CD4-positive, alpha-beta T cell treated with Interleukin-4 for 4 hours (primary cell): Measurements from ENCODE around the gene ATXN3L.

Experiments
- DNase-seq: peaks from one replicate; pipeline ENCODE4 v3.0.0-alpha.2; 2020

The ATXN3L gene

DNA sequence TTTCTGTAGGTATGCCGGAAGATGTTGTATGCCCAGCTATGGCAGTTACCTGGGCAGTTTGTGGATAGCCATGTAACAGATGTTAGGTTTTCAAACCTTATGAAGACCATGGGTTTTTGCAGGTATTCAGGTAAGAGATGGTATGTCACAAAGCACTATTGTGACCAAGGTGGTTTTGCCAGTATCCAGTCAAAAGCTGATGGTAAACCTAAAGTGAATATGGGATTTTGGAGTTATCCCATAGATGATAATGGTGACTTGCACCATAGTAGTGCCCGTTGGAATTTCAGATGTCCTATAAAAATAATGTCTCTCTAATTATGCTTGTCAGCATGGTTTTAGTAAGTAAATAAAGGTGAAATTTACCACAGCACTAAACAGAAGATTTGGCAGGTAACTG lies at the start of gene ATXN3L:
TSS of gene ATXN3L (minus strand) at position 101 of the 400 bp plus-strand sequence. CDS start 119 bp downstream, outside the sequence.
- no peak for DNase-seq

DNA sequence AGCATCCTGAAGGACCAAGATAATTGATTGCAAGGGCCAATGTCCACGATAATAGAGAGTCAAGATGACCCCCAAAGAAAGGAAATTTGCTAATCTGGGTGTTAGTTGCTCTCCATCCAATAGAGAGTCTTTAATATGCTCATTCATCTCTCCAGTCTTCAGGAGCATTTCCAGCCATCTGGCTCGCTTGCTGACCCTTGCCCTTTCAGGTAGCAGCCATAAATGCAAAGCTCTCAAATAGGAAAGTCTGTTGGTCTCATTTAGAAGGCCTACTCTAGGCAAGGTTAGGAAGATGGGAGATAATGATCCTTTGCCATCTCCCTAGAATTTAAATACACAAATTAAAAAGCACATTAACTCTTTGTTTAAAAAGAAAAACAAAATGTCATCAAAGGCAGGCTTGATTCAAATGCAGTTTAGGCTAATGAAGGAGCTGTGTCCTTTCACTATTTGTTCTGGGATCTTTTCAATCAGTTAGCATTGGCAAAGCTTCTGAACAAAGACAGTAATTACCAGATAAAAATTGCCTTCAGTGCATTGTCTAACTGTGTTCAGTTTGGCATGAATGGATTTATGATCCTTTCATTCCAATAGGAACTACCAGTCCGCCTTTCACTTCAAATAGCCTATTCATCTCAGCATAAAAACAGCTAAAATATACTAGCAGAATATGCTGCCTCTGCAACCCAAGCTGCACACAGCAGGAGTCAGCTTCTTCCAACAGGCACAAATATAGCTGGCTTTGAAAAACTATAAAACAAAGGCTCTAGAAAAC lies 49.6 kb upstream of the ATXN3L start:
- no peak for DNase-seq

GRCh38 chrX:13367950-13368349 lies 48.1 kb upstream of the ATXN3L start:
- no peak for DNase-seq

GRCh38 chrX:13366698-13367097 lies 46.8 kb upstream of the ATXN3L start:
- no peak for DNase-seq

GRCh38 chrX:13365161-13365560 lies 45.3 kb upstream of the ATXN3L start:
- no peak for DNase-seq

- no peak for DNase-seq
These were observed 44.5 kb upstream of the ATXN3L start for GRCh38 chrX:13364230-13364857.

DNA sequence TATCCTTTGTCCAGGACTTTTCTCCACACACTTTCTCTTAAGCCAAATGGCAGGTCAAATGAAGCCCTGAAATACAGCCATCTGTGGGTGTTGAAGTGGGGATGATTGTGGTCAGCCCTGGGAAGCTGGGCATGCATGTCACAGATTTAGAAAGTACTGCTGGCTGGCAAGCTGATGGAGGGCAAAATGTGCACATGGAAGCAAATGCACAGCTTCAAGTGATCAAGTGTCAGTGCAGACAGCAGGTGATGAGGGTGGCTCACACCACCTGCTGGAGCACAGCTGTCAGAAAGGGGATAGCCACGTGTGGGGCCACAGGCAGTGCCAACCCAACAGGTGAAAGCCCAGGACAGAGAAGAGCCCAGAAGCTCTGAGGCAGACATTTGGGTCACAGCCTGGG lies 40.3 kb upstream of the ATXN3L start:
- no peak for DNase-seq

- no peak for DNase-seq
These were observed 38.1 kb upstream of the ATXN3L start for GRCh38 chrX:13357925-13358324.

GRCh38 chrX:13346646-13347045 lies 26.8 kb upstream of the ATXN3L start:
- no peak for DNase-seq

DNA sequence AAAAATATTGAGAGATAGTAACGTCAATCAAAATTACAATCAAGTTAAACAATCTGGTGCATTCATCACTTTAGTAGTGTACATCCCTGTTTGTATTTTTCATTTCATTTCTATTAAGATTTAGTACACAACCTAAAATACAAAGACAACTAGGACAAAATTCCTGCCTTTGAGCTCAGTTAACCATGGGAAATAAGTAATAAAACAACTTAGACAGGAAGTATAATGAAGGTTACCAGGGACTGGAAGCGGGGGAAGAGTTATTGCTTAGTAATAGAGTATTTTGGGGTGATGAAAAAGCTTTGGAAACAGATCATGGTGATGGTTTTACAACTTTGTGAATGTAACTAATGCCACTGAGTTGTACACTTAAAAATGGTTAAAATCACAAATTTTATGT lies 25.6 kb upstream of the ATXN3L start:
- DNase-seq, result no peak

DNA sequence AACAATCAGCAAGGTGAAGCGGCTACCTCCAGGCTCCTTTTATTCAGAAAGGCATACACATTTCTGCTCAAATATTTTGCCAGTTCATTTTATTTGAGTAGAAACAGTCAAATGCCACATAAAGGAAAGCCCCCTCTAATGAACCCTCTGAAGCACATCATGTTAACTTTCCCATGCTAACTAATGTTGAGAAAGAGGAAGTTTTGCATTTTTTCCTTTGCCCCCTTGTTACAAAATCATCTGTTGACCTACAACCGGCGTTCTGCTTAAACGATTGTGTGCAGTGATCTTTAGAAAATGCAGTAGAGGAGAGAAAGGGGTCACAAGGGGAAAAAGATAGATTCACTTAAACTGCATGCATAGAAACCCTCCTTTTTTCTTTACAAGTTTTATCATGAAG lies 25.2 kb upstream of the ATXN3L start:
- DNase-seq, result no peak

GRCh38 chrX:13341491-13342101 lies 21.7 kb upstream of the ATXN3L start:
- no peak for DNase-seq

DNA sequence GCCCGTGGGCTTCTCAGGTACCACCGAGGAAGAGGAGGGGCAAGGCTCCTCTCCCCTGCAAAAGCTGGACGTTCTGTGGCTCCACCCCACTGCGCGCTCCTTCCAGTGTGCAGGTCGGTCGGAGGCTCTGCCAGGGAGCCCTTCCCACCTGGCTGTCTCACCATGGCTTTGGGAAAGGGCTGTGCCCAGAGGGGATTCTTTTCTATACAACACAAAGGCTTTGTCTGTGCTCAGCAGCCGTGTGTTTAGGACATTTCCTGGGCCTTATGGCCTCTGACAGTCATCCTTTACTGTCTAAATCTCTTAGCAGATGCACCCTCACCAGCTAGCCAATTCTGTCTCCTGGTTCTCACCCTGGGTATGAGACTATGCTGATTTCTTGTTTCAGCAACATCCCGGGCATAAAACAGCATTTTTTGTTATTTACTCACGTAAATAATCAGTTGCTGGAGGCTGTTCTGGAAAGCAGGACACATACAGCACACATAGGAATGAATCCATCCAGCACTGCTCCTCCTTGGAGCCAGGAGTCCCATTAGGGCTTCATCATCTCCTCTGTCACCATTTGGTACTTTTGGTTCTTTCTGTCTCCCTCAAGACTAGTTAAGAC lies 20.4 kb upstream of the ATXN3L start:
- DNase-seq, result no peak

DNA sequence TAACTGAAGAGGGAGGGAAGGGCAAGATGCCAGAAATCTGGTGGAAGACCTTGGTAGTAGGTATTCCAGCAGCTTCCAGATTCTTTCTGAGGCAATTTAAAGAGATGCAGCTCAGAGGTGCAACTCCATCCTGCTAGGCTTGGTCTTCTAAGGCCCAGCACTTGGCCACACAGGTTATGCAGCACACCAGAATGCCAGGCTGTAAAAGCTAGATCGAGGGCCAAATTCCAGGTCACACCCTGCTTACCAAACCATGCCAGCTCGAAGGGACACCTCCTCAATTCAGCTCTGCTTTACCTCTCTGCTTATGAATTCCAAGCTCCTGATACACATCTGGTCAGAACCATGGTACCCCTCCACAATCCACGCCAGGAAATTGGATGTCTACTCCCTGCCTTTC lies 19.8 kb upstream of the ATXN3L start:
- no peak for DNase-seq

GRCh38 chrX:13338996-13339515 lies 19.2 kb upstream of the ATXN3L start:
- no peak for DNase-seq

DNA sequence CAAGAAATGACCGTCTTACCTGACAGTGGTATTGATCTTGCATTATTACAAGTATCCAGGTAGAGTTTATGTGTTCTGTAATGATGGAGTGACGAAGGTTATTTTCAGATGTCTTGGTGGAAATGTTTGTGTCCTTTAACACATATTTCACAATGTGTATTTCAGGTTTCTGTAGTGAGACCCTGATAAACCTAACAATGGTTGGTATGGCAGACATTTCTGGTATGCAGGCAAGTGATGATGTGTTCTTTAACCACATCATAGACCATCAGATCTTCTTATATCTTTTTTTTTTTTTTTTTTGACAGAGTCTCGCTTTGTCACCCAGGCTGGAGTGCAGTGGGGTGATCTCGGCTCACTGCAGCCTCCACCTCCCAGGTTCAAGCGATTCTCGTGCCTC lies 14.6 kb upstream of the ATXN3L start:
- DNase-seq, result peak; percentile 0

DNA sequence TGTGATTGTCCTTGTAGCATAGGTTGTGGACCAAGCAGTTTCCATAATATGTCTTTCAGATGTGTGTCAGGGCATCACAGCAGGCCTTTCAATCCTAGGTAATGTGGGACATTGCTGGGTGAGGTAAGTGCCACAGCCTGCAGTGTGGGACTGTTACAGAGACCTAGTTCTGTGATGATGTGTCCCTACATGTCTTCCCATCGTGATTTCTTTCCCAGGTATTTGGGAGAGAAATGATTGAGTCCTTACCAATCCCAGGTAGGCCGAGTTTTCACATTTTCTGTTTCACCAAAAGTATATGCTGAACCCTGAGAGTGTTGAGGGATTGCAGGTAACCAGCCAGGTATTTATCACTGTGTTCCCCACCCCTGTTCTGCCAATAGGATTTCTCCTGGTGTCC lies 10.6 kb upstream of the ATXN3L start:
- no peak for DNase-seq

GRCh38 chrX:13327666-13328065 lies 7.8 kb upstream of the ATXN3L start:
- DNase-seq, result no peak

DNA sequence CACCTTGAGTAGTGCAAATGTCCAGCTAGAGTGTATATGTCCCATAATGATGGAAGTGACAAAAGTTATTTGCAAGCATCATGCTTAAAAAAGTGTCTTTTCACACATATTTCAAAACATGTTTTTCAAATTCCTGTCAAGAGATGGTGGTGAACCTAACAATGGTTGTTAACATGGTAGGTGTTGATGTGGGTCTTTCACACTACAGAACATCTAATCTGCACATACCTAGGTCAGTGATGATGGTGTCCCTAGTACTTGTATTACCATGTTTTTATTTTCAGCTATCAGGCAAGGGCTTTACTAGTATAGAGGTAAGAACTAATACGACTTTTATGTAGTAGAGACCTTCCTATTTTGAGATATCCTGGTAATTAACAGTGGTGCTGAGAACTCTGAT lies 3.4 kb upstream of the ATXN3L start:
- DNase-seq, result no peak

DNA sequence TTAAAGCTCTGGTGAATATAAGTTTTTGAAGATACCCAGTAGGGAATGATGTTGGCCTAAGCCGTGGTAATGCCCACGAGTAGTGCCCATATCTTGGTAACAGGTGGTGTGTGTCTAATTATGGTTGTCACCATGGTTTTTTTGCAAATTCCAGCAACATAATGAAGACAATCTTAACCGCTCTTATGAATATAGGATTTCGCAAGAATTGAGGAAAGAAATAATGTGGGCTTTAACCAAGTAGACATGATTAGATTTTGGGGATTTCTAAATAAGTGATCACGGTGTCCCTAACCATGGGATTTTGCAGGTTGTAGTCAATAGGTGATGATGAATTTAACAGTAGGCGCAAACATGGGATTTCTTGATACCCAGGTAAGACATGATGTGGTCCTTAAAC lies 2.5 kb downstream of the ATXN3L start:
- DNase-seq, result no peak

GRCh38 chrX:13311560-13311959 lies 8.3 kb downstream of the ATXN3L start:
- DNase-seq, result no peak

DNA sequence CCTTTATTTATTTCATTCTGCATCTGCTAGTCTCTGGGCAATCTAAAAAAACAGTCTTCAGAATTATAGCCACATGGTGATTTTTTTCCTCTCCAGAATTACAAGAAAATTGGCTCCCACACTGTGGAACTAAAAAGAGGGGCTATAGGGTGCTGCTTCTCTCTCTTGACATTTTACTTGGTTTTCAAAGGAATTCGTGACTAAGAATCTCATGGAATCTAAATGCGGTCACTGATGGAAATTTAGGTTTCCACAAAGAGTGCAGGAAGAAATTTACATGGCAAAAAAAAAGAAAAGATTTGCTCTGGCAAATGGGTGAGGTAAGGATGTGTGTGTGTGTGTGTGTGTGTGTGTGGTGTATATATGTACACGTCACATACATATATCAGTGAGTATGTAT lies 10.2 kb downstream of the ATXN3L start:
- no peak for DNase-seq

- DNase-seq, result no peak
These were observed 12.8 kb downstream of the ATXN3L start for GRCh38 chrX:13307041-13307440.

DNA sequence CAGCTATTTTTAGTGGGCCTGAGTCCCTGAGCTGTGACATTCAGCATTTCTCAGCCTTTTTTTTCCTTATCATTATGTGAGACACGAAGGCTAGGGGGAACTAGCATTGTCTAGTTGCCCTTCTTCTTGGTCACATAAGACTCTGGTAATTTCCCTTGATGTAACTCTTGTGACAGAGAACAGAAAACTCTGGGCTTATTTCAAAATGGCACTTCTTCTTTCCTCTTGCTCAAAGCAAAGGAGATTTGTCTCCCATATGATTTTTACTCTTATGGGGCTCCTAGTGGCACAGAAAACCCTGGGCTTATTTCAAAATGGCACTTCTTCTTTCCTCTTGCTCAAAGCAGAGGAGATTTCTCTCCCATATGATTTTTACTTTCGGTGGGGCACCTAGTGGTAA lies 14.7 kb downstream of the ATXN3L start:
- no peak for DNase-seq
